NCI-H2227 treated with DMSO at 0.1 percent for 48 hours (cell line): ENCODE data around the gene SCAMP4.
A peak's percentile ranks its signal among the peaks of the same experiment; 100 is the strongest.
"Not testable (repeated sequence)": the region's sequence is repeated elsewhere in the genome, so short reads cannot be mapped to it uniquely, and the experiment has no call there.

Source experiments
- DNase-seq: peaks from one replicate; lab custom pipeline; 2025; lab: John Stamatoyannopoulos, UW

Gene SCAMP4

GRCh38 chr19:1882786-1883692 lies 22.2 kb upstream of the SCAMP4 start:
- DNase-seq: no peak

GRCh38 chr19:1883784-1884183 lies 21.4 kb upstream of the SCAMP4 start:
- DNase-seq: no peak

GRCh38 chr19:1884291-1884718 lies 20.9 kb upstream of the SCAMP4 start:
- DNase-seq: no peak

GRCh38 chr19:1884719-1885334 lies 20.4 kb upstream of the SCAMP4 start:
- no peak for DNase-seq

GRCh38 chr19:1885398-1886119 lies 19.6 kb upstream of the SCAMP4 start, which contains the start of gene ABHD17A:
TSS of gene ABHD17A (minus strand) at chr19:1885496. CDS start at chr19:1881566, 3,930 bp downstream.
- peak; percentile 62 for DNase-seq

- not testable (repeated sequence) for DNase-seq
Measured at GRCh38 chr19:1886360-1886759, 18.8 kb upstream of the SCAMP4 start.

- DNase-seq: no peak
Measured at GRCh38 chr19:1888385-1888784, 16.8 kb upstream of the SCAMP4 start.

- DNase-seq: no peak
Measured at GRCh38 chr19:1889907-1890306, 15.3 kb upstream of the SCAMP4 start.

- DNase-seq: no peak
Measured at GRCh38 chr19:1893791-1894190, 11.4 kb upstream of the SCAMP4 start.

- DNase-seq: no peak
Measured at GRCh38 chr19:1896508-1896907, 8.7 kb upstream of the SCAMP4 start.

- no peak for DNase-seq
Measured at GRCh38 chr19:1901940-1902404, 3.2 kb upstream of the SCAMP4 start.

- no peak for DNase-seq
Measured at GRCh38 chr19:1902923-1903322, 2.3 kb upstream of the SCAMP4 start.

- DNase-seq: no peak
Measured at GRCh38 chr19:1904860-1905109, 414 bp upstream of the SCAMP4 start.

- no peak for DNase-seq
Measured at GRCh38 chr19:1905863-1906375, 720 bp downstream of the SCAMP4 start.

GRCh38 chr19:1906985-1907562 lies 1.9 kb downstream of the SCAMP4 start:
- no peak for DNase-seq

- DNase-seq: no peak
Measured at GRCh38 chr19:1907563-1908363, 2.6 kb downstream of the SCAMP4 start.

- DNase-seq: no peak
Measured at GRCh38 chr19:1908364-1908678, 3.1 kb downstream of the SCAMP4 start.

- no peak for DNase-seq
Measured at GRCh38 chr19:1909761-1910080, 4.5 kb downstream of the SCAMP4 start.

GRCh38 chr19:1910177-1910576 lies 5.0 kb downstream of the SCAMP4 start:
- no peak for DNase-seq

GRCh38 chr19:1911098-1911497 lies 5.9 kb downstream of the SCAMP4 start:
- no peak for DNase-seq

- no peak for DNase-seq
Measured at GRCh38 chr19:1911995-1912394, 6.8 kb downstream of the SCAMP4 start.
